BLaER1 (cell line): Measurements from ENCODE around the gene GNAL.

Experiments used
- H3K27ac ChIP-seq: shearing (Covaris generic); formaldehyde crosslinking; 2 replicates; pipeline ENCODE4 v1.8.1; 2022
- H3K27me3 ChIP-seq: shearing (Covaris generic); formaldehyde crosslinking; 2 replicates; pipeline ENCODE4 v1.8.1; 2022
- H3K36me3 ChIP-seq: shearing (Covaris generic); formaldehyde crosslinking; 2 replicates; pipeline ENCODE4 v1.8.1; 2022
- H3K4me1 ChIP-seq: shearing (Covaris generic); formaldehyde crosslinking; 2 replicates; pipeline ENCODE4 v1.8.1; 2022
- H3K4me2 ChIP-seq: shearing (Covaris generic); formaldehyde crosslinking; 2 replicates; pipeline ENCODE4 v1.8.1; 2022
- H3K4me3 ChIP-seq: shearing (Covaris generic); formaldehyde crosslinking; 2 replicates; pipeline ENCODE4 v1.8.1; 2022
- H3K9ac ChIP-seq: shearing (Covaris generic); formaldehyde crosslinking; 2 replicates; pipeline ENCODE4 v1.8.1; 2022
- H3K9me3 ChIP-seq: shearing (Covaris generic); formaldehyde crosslinking; 2 replicates; pipeline ENCODE4 v1.8.1; 2022
- H4K20me1 ChIP-seq: shearing (Covaris generic); formaldehyde crosslinking; 2 replicates; pipeline ENCODE4 v1.8.1; 2022
- Cebpa-rat ChIP-seq: shearing (Covaris generic); IDR thresholded peaks from 2 replicates; pipeline ENCODE4 v1.8.1; 2022

The GNAL gene

DNA sequence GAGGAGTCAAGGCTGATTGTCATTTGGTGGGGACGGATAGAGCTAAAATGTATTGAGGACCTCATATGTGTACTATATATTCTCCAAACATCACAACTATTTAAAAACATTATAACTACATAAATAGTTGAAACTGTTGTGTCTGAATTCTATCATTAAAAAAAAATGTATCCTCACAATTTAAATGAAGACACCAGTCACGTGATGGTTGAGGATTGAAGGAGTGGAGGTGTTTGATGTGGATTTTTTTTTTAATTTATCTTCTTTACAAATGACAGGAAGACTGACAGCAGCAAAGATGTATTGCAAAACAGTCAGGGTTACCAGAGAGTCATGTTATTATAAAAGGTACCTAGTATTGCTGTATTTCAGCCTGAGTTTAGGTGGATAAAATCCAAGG lies 30.0 kb downstream of the GNAL start:
- Histone ChIP-seq H3K27ac (no peak overlapping the region), H3K4me3 (no peak overlapping the region), H3K4me1 (peaks cover 5% of the 10 kb centered on the region; the same call in 1 of the 2 replicates), H3K9me3 (peaks cover 3% of the 10 kb centered on the region; the same call in 1 of the 2 replicates), H3K4me2 (no peak overlapping the region), H4K20me1 (no peaks in the 10 kb centered on the region), H3K36me3 (no peaks in the 10 kb centered on the region), H3K9ac (no peak overlapping the region), H3K27me3 (no peaks in the 10 kb centered on the region)
- no peak for TF ChIP-seq Cebpa-rat

GRCh38 chr18:11719621-11720020 lies 30.6 kb downstream of the GNAL start:
- TF ChIP-seq Cebpa-rat, result no peak
- Histone ChIP-seq H3K4me3 (no peak overlapping the region), H4K20me1 (no peaks in the 10 kb centered on the region), H3K9me3 (peaks cover 3% of the 10 kb centered on the region; the same call in 1 of the 2 replicates), H3K27ac (no peak overlapping the region), H3K9ac (no peak overlapping the region), H3K27me3 (no peaks in the 10 kb centered on the region), H3K4me1 (peaks cover 6% of the 10 kb centered on the region; the same call in 1 of the 2 replicates), H3K36me3 (no peaks in the 10 kb centered on the region), H3K4me2 (no peak overlapping the region)

- Histone ChIP-seq H3K4me1 (peaks cover 6% of the 10 kb centered on the region; the same call in 1 of the 2 replicates), H3K27ac (no peak overlapping the region), H3K4me2 (no peak overlapping the region), H3K27me3 (no peaks in the 10 kb centered on the region), H3K4me3 (no peak overlapping the region), H4K20me1 (no peaks in the 10 kb centered on the region), H3K9me3 (peaks cover 3% of the 10 kb centered on the region; the same call in 1 of the 2 replicates), H3K36me3 (no peaks in the 10 kb centered on the region), H3K9ac (no peak overlapping the region)
- no peak for TF ChIP-seq Cebpa-rat
These were observed 32.7 kb downstream of the GNAL start for GRCh38 chr18:11721720-11722119.

- H3K27me3 ChIP-seq, result no peaks in the 10 kb centered on the region
- no peak for TF ChIP-seq Cebpa-rat
- H3K9ac ChIP-seq, result no peak overlapping the region
- H3K27ac ChIP-seq, result no peak overlapping the region
- H3K4me2 ChIP-seq, result no peak overlapping the region
- no peaks in the 10 kb centered on the region for H3K9me3 ChIP-seq
- peaks cover 6% of the 10 kb centered on the region; the same call in 1 of the 2 replicates for H3K4me1 ChIP-seq
- no peaks in the 10 kb centered on the region for H4K20me1 ChIP-seq
- H3K4me3 ChIP-seq, result no peak overlapping the region
- H3K36me3 ChIP-seq, result no peaks in the 10 kb centered on the region
These were observed 35.7 kb downstream of the GNAL start for GRCh38 chr18:11724781-11725180.

DNA sequence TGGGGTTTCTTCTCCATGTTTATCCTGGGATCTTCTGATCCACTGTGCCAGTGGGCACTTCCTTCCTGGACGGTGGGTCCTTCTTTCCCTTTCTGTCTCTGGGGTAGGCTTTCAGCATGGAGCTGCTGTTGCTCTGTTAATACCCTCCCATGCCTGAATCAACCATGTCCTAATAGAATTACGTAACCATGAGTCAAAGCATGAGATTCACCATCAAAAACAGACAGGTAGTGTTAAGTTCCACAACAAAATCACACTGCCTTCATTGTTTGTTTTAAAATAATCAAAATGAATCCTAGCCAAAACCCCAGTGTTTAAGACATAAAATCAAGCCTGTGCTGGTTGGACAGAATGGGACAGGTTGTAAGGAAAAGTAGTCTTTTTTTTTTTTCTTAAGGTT lies 37.5 kb downstream of the GNAL start:
- Histone ChIP-seq H3K4me2 (no peak overlapping the region), H3K9ac (no peak overlapping the region), H3K4me1 (peaks cover 6% of the 10 kb centered on the region; the same call in 1 of the 2 replicates), H3K4me3 (no peak overlapping the region), H3K36me3 (no peaks in the 10 kb centered on the region), H3K27ac (no peak overlapping the region), H4K20me1 (no peaks in the 10 kb centered on the region), H3K27me3 (no peaks in the 10 kb centered on the region), H3K9me3 (no peaks in the 10 kb centered on the region)
- no peak for TF ChIP-seq Cebpa-rat

- no peaks in the 10 kb centered on the region for H3K36me3 ChIP-seq
- TF ChIP-seq Cebpa-rat, result no peak
- H3K9me3 ChIP-seq, result no peaks in the 10 kb centered on the region
- H3K27me3 ChIP-seq, result no peaks in the 10 kb centered on the region
- no peak overlapping the region for H3K27ac ChIP-seq
- H3K4me2 ChIP-seq, result no peak overlapping the region
- H3K4me3 ChIP-seq, result no peak overlapping the region
- no peak overlapping the region for H3K9ac ChIP-seq
- H4K20me1 ChIP-seq, result no peaks in the 10 kb centered on the region
- peaks cover 6% of the 10 kb centered on the region; the same call in 1 of the 2 replicates for H3K4me1 ChIP-seq
These were observed 39.2 kb downstream of the GNAL start for GRCh38 chr18:11728249-11728648.

GRCh38 chr18:11729556-11729955 lies 40.5 kb downstream of the GNAL start:
- Histone ChIP-seq H3K9me3 (no peaks in the 10 kb centered on the region), H3K4me2 (no peak overlapping the region), H4K20me1 (no peaks in the 10 kb centered on the region), H3K9ac (no peak overlapping the region), H3K36me3 (no peaks in the 10 kb centered on the region), H3K27ac (no peak overlapping the region), H3K4me3 (no peak overlapping the region), H3K4me1 (no peaks in the 10 kb centered on the region), H3K27me3 (no peaks in the 10 kb centered on the region)
- no peak for TF ChIP-seq Cebpa-rat

DNA sequence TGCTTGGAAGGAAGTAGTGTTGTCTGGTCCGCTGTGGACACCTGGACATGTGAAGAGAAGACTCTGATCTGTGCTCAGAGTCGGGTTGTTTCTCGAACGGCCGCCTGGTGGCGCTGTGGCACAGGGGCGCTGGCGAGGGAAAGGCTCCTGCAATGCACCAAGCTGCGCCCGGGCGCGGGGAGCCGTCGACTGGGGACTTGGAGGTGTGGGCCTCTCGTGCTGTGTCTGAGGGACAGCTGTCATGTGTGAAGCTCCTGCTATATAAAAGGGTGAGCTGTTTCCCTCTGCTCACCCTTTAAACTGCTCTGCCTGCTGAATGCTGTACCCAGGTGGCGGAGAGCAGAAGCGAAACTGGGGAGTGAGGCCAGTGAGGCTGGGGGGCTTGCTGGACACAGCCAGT lies 44.0 kb downstream of the GNAL start:
- H3K27me3 ChIP-seq, result no peaks in the 10 kb centered on the region
- H3K9me3 ChIP-seq, result no peaks in the 10 kb centered on the region
- H3K4me3 ChIP-seq, result no peak overlapping the region
- no peaks in the 10 kb centered on the region for H3K36me3 ChIP-seq
- peak overlapping the region; percentile 44 for H3K4me2 ChIP-seq
- H3K4me1 ChIP-seq, result no peaks in the 10 kb centered on the region
- H4K20me1 ChIP-seq, result no peaks in the 10 kb centered on the region
- no peak overlapping the region for H3K9ac ChIP-seq
- no peak for TF ChIP-seq Cebpa-rat
- no peak overlapping the region for H3K27ac ChIP-seq

GRCh38 chr18:11736656-11737055 lies 47.6 kb downstream of the GNAL start:
- no peaks in the 10 kb centered on the region for H3K9me3 ChIP-seq
- H3K27ac ChIP-seq, result no peak overlapping the region
- H3K4me3 ChIP-seq, result no peak overlapping the region
- H3K36me3 ChIP-seq, result no peaks in the 10 kb centered on the region
- TF ChIP-seq Cebpa-rat, result no peak
- no peak overlapping the region for H3K4me2 ChIP-seq
- no peak overlapping the region for H3K9ac ChIP-seq
- no peaks in the 10 kb centered on the region for H3K4me1 ChIP-seq
- no peaks in the 10 kb centered on the region for H4K20me1 ChIP-seq
- no peaks in the 10 kb centered on the region for H3K27me3 ChIP-seq

GRCh38 chr18:11739893-11740292 lies 50.8 kb downstream of the GNAL start:
- no peak for TF ChIP-seq Cebpa-rat
- no peaks in the 10 kb centered on the region for H3K9me3 ChIP-seq
- no peak overlapping the region for H3K4me3 ChIP-seq
- H3K27me3 ChIP-seq, result no peaks in the 10 kb centered on the region
- 0 out of 2 replicates have a peak, but pooled peaks cover 5% of the 10 kb centered on the region for H3K4me1 ChIP-seq
- no peaks in the 10 kb centered on the region for H4K20me1 ChIP-seq
- H3K27ac ChIP-seq, result no peak overlapping the region
- no peak overlapping the region for H3K4me2 ChIP-seq
- H3K36me3 ChIP-seq, result no peaks in the 10 kb centered on the region
- no peak overlapping the region for H3K9ac ChIP-seq

- no peak overlapping the region for H3K4me2 ChIP-seq
- no peak for TF ChIP-seq Cebpa-rat
- H3K36me3 ChIP-seq, result no peaks in the 10 kb centered on the region
- no peaks in the 10 kb centered on the region for H4K20me1 ChIP-seq
- H3K9me3 ChIP-seq, result no peaks in the 10 kb centered on the region
- no peak overlapping the region for H3K27ac ChIP-seq
- H3K4me1 ChIP-seq, result 0 out of 2 replicates have a peak, but pooled peaks cover 5% of the 10 kb centered on the region
- no peaks in the 10 kb centered on the region for H3K27me3 ChIP-seq
- no peak overlapping the region for H3K4me3 ChIP-seq
- H3K9ac ChIP-seq, result no peak overlapping the region
These were observed 51.4 kb downstream of the GNAL start for GRCh38 chr18:11740461-11740860.
